ENCODE measurements around the gene CDH13.
A peak's percentile ranks its signal among the peaks of the same experiment; 100 is the strongest.

The CDH13 gene

DNA sequence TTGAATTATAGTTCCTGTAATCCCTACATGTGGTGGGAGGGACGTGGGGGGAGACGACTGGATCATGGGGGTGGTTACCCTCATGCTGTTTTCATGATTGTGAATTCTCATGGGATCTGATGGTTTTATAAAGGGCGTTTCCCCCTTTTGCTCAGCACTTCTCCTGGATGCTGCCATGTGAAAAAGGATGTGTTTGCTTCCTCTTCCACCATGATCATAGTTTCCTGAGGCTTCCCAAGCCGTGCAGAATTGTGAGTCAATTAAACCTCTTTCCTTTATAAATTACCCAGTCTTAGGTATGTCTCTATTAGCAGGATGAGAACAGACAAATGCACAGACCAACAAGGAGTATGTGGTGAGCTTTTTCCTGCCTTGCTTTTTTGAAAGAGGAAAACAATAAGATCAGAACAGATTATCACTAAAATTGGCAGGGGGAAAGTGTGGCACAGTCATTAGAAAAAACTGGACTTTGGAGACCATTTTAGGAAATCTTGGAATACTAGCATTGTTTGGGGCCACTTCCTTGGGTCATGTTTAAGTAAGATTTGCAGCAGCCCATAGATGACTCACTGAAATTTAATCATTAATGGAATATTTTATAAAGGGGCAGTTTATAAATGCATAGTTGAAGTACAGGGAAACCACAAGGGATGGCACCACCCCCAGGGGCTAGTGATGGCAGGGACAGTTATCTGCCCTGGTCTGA is 352.8 kb downstream of the CDH13 start:
- TF ChIP-seq, protein P1, sequence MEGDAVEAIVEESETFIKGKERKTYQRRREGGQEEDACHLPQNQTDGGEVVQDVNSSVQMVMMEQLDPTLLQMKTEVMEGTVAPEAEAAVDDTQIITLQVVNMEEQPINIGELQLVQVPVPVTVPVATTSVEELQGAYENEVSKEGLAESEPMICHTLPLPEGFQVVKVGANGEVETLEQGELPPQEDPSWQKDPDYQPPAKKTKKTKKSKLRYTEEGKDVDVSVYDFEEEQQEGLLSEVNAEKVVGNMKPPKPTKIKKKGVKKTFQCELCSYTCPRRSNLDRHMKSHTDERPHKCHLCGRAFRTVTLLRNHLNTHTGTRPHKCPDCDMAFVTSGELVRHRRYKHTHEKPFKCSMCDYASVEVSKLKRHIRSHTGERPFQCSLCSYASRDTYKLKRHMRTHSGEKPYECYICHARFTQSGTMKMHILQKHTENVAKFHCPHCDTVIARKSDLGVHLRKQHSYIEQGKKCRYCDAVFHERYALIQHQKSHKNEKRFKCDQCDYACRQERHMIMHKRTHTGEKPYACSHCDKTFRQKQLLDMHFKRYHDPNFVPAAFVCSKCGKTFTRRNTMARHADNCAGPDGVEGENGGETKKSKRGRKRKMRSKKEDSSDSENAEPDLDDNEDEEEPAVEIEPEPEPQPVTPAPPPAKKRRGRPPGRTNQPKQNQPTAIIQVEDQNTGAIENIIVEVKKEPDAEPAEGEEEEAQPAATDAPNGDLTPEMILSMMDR (IDR thresholded peaks at IDR 0.05; ENCODE audit: poor library complexity, severe bottlenecking), result no peak
- DNase-seq (ENCODE audit: low spot score), result no peak
- H3K36me3 ChIP-seq (ENCODE audit: low read depth), result no peaks in the 10 kb centered on the region
- no peaks in the 10 kb centered on the region for H3K9me3 ChIP-seq (ENCODE audit: severe bottlenecking)
- no peaks in the 10 kb centered on the region for H3K27me3 ChIP-seq (ENCODE audit: insufficient read depth, poor library complexity, severe bottlenecking)
- no peaks in the 10 kb centered on the region for H3K4me1 ChIP-seq (ENCODE audit: insufficient read depth, poor library complexity, severe bottlenecking)
- H3K4me3 ChIP-seq (ENCODE audit: severe bottlenecking), result no peak overlapping the region
- H3K27ac ChIP-seq (ENCODE audit: poor library complexity, severe bottlenecking), result no peak overlapping the region
- no peak; the same call in 2 of the 3 replicates for ATAC-seq (ENCODE audit: low read depth)

DNA sequence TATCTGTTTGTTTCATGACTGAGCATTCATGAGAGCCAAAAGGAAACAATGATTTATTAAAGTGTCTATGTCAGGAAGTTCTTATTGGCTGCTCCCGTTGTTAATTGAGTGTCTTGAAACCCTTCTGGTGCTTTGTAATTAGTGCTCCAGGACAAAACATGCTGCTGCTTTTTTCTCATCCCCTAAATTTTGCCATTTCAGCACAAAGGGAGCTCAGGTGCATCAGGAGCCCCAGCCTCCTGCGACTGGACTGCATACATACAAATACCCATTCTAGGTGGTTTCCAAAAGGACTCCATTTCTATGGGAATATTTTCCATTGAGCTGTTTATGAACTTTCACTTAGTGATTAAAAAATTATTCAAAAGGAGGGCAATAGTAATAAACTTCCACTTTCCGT is 354.0 kb downstream of the CDH13 start:
- no peak overlapping the region for H3K4me3 ChIP-seq (ENCODE audit: severe bottlenecking)
- no peak for ATAC-seq (ENCODE audit: low read depth)
- H3K27ac ChIP-seq (ENCODE audit: poor library complexity, severe bottlenecking), result no peak overlapping the region
- TF ChIP-seq, protein P1 (IDR thresholded peaks at IDR 0.05; ENCODE audit: poor library complexity, severe bottlenecking), result no peak
- H3K27me3 ChIP-seq (ENCODE audit: insufficient read depth, poor library complexity, severe bottlenecking), result no peaks in the 10 kb centered on the region
- H3K36me3 ChIP-seq (ENCODE audit: low read depth), result no peaks in the 10 kb centered on the region
- no peaks in the 10 kb centered on the region for H3K9me3 ChIP-seq (ENCODE audit: severe bottlenecking)
- DNase-seq (ENCODE audit: low spot score), result no peak
- no peaks in the 10 kb centered on the region for H3K4me1 ChIP-seq (ENCODE audit: insufficient read depth, poor library complexity, severe bottlenecking)

DNA sequence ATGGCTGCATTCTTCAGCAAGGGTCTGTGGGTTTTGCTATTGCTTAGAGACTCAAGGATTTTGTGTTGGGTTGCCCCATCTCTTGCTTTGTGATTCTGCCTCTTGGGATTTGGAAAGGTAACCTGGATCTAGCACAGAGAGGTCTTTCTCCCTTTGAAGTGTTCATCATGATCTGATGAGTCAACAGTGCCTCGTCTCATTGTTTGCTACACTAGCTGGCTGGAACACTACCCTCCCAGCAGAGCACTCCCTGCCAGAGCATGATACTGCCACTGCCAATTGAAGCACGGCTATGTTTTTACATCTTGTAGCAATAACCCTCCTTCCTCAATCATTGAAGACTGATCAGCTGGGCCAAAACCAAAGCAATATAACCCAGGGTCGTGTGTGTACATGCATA is 361.0 kb downstream of the CDH13 start:
- ATAC-seq (ENCODE audit: low read depth), result peak; percentile 61; the same call in 2 of the 3 replicates
- H3K36me3 ChIP-seq (ENCODE audit: low read depth), result no peaks in the 10 kb centered on the region
- no peaks in the 10 kb centered on the region for H3K9me3 ChIP-seq (ENCODE audit: severe bottlenecking)
- H3K4me1 ChIP-seq (ENCODE audit: insufficient read depth, poor library complexity, severe bottlenecking), result no peaks in the 10 kb centered on the region
- TF ChIP-seq, protein P1 (IDR thresholded peaks at IDR 0.05; ENCODE audit: poor library complexity, severe bottlenecking), result no peak
- no peak overlapping the region for H3K4me3 ChIP-seq (ENCODE audit: severe bottlenecking)
- no peaks in the 10 kb centered on the region for H3K27me3 ChIP-seq (ENCODE audit: insufficient read depth, poor library complexity, severe bottlenecking)
- DNase-seq (ENCODE audit: low spot score), result no peak
- H3K27ac ChIP-seq (ENCODE audit: poor library complexity, severe bottlenecking), result no peak overlapping the region

DNA sequence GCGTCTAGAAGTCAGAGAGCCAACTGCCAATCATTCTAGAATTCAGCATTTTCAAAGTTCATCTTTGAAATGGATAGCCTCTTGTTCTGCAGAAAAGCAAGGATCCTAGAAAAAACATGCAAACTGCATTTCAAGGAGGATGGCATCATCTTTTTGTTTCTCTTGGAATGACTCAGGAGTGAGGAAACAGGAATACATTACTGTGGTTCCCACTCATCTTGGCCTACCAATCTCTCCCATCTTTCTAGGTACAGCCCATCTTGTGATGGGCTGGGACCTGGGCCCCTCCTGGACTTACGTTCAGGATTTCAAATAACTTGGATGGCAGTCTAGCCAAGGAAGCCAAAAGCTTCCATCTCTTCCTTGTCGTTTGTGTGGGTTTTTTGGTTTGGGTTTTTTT is 363.4 kb downstream of the CDH13 start:
- ATAC-seq (ENCODE audit: low read depth), result peak; percentile 67; the same call in 1 of the 3 replicates
- no peak overlapping the region for H3K27ac ChIP-seq (ENCODE audit: poor library complexity, severe bottlenecking)
- TF ChIP-seq, protein P1 (IDR thresholded peaks at IDR 0.05; ENCODE audit: poor library complexity, severe bottlenecking), result no peak

DNA sequence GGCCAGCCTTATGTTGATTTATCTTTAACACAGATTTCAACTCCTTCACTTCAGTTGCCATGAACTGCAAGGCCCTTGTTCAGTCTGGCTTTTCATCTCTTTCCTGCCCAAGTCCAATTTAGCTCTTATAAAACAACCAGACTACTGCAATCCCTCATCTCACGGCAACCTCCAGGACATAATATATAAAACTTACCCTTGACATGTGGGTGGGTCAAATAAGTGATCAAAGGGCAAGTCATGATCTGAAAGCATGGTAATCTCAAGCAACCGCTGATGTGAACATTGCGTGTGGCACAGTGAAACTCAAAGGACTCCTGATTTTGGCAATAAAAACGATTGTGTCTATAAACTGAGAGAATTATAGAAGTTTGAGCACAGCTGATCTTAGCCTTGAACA is 364.6 kb downstream of the CDH13 start:
- peaks cover 12% of the 10 kb centered on the region for H3K4me1 ChIP-seq (ENCODE audit: insufficient read depth, poor library complexity, severe bottlenecking)
- 0 out of 2 replicates have a peak, but pooled peaks cover 3% of the 10 kb centered on the region for H3K36me3 ChIP-seq (ENCODE audit: low read depth)
- H3K9me3 ChIP-seq (ENCODE audit: severe bottlenecking), result no peaks in the 10 kb centered on the region
- H3K4me3 ChIP-seq (ENCODE audit: severe bottlenecking), result no peak overlapping the region
- H3K27ac ChIP-seq (ENCODE audit: poor library complexity, severe bottlenecking), result no peak overlapping the region
- no peaks in the 10 kb centered on the region for H3K27me3 ChIP-seq (ENCODE audit: insufficient read depth, poor library complexity, severe bottlenecking)
- TF ChIP-seq, protein P1 (IDR thresholded peaks at IDR 0.05; ENCODE audit: poor library complexity, severe bottlenecking), result no peak
- no peak for ATAC-seq (ENCODE audit: low read depth)
- no peak for DNase-seq (ENCODE audit: low spot score)

More for the DNA sequence above, 363.4 kb downstream of the CDH13 start:
- H3K4me1 ChIP-seq (ENCODE audit: insufficient read depth, poor library complexity, severe bottlenecking), result no peaks in the 10 kb centered on the region
- no peak for DNase-seq (ENCODE audit: low spot score)
- no peaks in the 10 kb centered on the region for H3K27me3 ChIP-seq (ENCODE audit: insufficient read depth, poor library complexity, severe bottlenecking)
- H3K36me3 ChIP-seq (ENCODE audit: low read depth), result no peaks in the 10 kb centered on the region
- no peak overlapping the region for H3K4me3 ChIP-seq (ENCODE audit: severe bottlenecking)
- H3K9me3 ChIP-seq (ENCODE audit: severe bottlenecking), result no peaks in the 10 kb centered on the region

Data from RWPE2 (cell line).